Small intestine (tissue), 7 donors: ENCODE measurements around the gene SPHKAP. TPM values are rescaled to one million over a fixed set of nuclear protein-coding genes. Genes with fewer than 3 reads are reported as not detected.

Experiments used
- DNase-seq, 2 donors: peaks; one replicate each; pipeline versions ENCODE4 v3.0.0 to v3.0.0-alpha.2; 2013
- FAIRE-seq: peaks from 2 replicates; lab custom pipeline; 2012; peaks lifted over from hg19 to GRCh38; lab: Jason Lieb, UNC
- H3K27ac ChIP-seq, 3 donors: one replicate each; pipeline ENCODE4 v1.5.1; 2013; ENCODE audit warnings: low read length in 2 of 3, mild to moderate bottlenecking in 2 of 3, control low read depth in 1 of 3, inconsistent platforms in 1 of 3, low read depth in 1 of 3, moderate library complexity in 1 of 3
- H3K27me3 ChIP-seq, 3 donors: one replicate each; pipeline ENCODE4 v1.6.1; 2013; ENCODE audit warnings: low read length in 3 of 3, inconsistent platforms in 1 of 3; ENCODE audit not compliant: control insufficient read depth in 3 of 3, insufficient read depth in 3 of 3
- H3K36me3 ChIP-seq, 3 donors: one replicate each; pipeline ENCODE4 v1.6.1; 2013; ENCODE audit warnings: low read length in 3 of 3, inconsistent platforms in 1 of 3, low read depth in 1 of 3, mild to moderate bottlenecking in 1 of 3, moderate library complexity in 1 of 3; ENCODE audit not compliant: control insufficient read depth in 3 of 3, insufficient read depth in 2 of 3
- H3K4me1 ChIP-seq, 3 donors: one replicate each; pipeline ENCODE4 v1.6.1; 2013; ENCODE audit warnings: low read length in 2 of 3, inconsistent platforms in 1 of 3, low read depth in 1 of 3, mild to moderate bottlenecking in 1 of 3, moderate library complexity in 1 of 3; ENCODE audit not compliant: control insufficient read depth in 3 of 3, insufficient read depth in 2 of 3
- H3K4me3 ChIP-seq, 3 donors: one replicate each; pipeline ENCODE4 v1.5.1; 2013; ENCODE audit warnings: low read length in 3 of 3, control low read depth in 1 of 3, inconsistent platforms in 1 of 3, low read depth in 1 of 3, mild to moderate bottlenecking in 1 of 3, moderate library complexity in 1 of 3
- H3K9me3 ChIP-seq, 2 donors: one replicate each; pipeline ENCODE4 v1.6.1; 2013; ENCODE audit warnings: low read depth in 1 of 2, low read length in 1 of 2; ENCODE audit not compliant: control insufficient read depth in 2 of 2, insufficient read depth in 1 of 2
- WGBS, 3 donors: extraction: QIAGEN DNeasy Blood & Tissue Kit; methylation state at CpG; one replicate each; pipeline ENCODE4 v1.1.7; 2013; 5-methylcytosine and 5-hydroxymethylcytosine counted together
- polyA plus RNA-seq, 4 donors: library from polyadenylated mRNA; stranded (reverse) in 3 of 4; unstranded in 1 of 4; fragments of 200-250 nt in 3 of 4; fragments of 120-200 nt in 1 of 4; gene quantifications; one replicate each; pipeline versions ENCODE4 v1.2.1 to v1.2.3, GENCODE V29; 2013
- donor health status: healthy with polysubstance abuse.
- donor health status: control.
- donor health status: control.
- donor health status: Bipolar disorder and iron deficiency.
- donor health status: healthy.

SPHKAP gene
- polyA plus RNA-seq, 4 donors: 0.01 to 0.27 (median 0.10) TPM; not detected in 1

DNA sequence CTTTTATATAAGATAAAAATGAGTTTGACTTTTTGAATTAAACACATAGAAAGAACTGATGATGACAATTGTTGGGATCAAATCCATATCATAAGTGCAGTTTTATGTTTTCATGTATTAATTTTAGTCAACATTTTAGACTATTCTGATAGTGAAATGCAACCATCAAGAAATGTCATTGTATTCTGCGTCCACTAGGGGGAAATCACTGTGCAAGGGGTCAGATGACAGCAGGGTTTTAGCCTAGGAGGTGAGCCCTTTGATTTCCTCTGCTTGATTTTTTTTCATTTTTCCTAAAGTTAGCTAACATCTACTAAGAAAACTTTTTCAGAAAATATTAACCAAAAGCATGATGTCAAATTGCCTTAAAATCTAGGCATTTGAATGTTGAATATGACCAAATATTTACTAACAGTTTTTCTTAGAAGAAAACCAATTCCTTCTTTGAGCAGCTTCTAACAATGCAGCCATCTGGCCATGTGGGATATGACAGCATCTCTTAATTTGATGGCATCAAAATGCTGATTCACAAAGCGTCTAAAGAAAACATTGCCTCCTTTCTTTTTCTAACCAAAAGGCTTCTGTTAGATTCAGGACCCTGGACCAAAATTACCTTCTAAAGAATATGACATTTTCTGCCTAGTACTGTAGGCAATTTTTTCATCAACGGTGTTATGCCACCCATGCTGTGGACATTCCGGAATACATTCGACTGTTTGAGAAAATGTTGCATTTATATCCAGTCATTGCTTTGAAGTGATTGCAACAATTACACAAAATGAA lies 141.5 kb downstream of the SPHKAP start:
- no peaks in the 10 kb centered on the region for H3K9me3 ChIP-seq
- H3K4me1 ChIP-seq: no peaks in the 10 kb centered on the region
- WGBS, 3 donors: 68 to 72% (median 69%) methylated on average over 5 of the region's 5 CpGs
- H3K36me3 ChIP-seq: no peaks in the 10 kb centered on the region
- peak; percentile 14 to 38 for DNase-seq
- H3K27ac ChIP-seq: no peak overlapping the region
- no peak for FAIRE-seq
- no peaks in the 10 kb centered on the region for H3K27me3 ChIP-seq
- H3K4me3 ChIP-seq: no peak overlapping the region

DNA sequence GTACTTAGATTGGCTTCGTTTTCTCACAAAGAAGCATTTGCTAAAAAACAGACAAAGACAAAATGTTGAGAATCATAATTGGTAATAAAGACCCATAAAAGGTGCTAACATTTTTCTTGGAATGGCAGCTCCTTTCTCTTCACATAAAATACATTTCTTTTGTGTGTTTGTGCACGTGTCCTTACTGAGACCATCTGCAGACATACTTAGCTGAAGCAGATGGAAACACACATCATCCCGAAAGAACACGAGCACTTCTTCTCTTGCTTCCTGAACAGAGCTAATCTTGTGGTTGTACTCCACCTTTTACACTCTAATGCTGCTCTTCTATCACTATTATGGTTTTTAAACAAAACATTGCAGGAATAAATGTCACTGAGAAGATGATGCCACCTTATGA lies 142.5 kb downstream of the SPHKAP start:
- Histone ChIP-seq H3K27ac (no peak overlapping the region), H3K9me3 (no peaks in the 10 kb centered on the region), H3K4me3 (no peak overlapping the region), H3K27me3 (no peaks in the 10 kb centered on the region), H3K4me1 (no peaks in the 10 kb centered on the region), H3K36me3 (no peaks in the 10 kb centered on the region)
- DNase-seq: no peak
- 51 to 56% (median 56%) methylated on average over 4 of the region's 4 CpGs for WGBS, 3 donors
- no peak for FAIRE-seq

DNA sequence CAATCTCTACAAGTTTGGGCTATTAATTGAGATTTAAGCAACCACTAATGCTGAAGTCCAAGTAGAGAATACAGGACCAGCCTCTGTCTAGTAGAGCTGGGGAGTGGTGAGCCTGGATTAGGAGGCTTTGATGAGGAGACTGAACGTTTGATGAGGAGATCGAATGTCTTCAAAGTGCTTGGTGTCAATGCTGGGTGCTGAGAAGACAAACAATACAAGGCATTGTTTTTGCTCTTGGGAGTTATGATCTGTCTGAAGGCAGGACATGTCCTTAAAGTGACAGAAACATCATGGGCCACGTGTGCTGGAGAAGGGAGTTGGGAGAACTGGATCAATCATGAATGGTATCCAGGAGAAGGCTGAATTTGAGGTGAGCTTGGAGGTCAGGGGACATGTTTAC lies 143.6 kb downstream of the SPHKAP start:
- WGBS, 3 donors: 9 to 43% (median 38%) methylated on average over 3 of the region's 3 CpGs
- no peak overlapping the region for H3K27ac ChIP-seq
- no peaks in the 10 kb centered on the region for H3K36me3 ChIP-seq
- H3K9me3 ChIP-seq: no peaks in the 10 kb centered on the region
- H3K4me1 ChIP-seq: no peaks in the 10 kb centered on the region
- FAIRE-seq (no peak), DNase-seq (no peak)
- no peak overlapping the region for H3K4me3 ChIP-seq
- H3K27me3 ChIP-seq: no peaks in the 10 kb centered on the region

DNA sequence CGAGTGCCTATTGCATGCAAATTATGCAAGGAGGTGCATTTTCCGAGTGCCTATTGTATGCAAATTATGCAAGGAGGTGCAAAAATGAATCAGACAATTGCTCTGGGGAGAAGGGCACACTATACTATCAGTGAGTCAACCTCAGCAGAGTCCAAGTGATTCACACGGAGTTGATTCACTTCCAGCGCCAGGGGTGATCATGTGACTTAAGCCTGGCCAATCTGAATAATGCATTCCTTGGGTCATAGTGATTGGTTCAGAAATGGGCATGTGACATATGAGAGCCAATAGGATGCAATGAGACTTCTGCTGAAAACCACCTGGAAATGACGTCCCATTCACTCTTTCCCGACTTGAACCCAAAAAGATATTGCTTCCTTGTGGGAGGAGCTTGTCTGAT lies 157.9 kb downstream of the SPHKAP start:
- H3K9me3 ChIP-seq: no peaks in the 10 kb centered on the region
- H3K4me3 ChIP-seq: no peak overlapping the region
- no peaks in the 10 kb centered on the region for H3K4me1 ChIP-seq
- no peak for FAIRE-seq
- no peak for DNase-seq
- no peak overlapping the region for H3K27ac ChIP-seq
- H3K36me3 ChIP-seq: no peaks in the 10 kb centered on the region
- no peaks in the 10 kb centered on the region for H3K27me3 ChIP-seq
- WGBS, 3 donors: 77 to 89% (median 80%) methylated on average over 6 of the region's 6 CpGs

DNA sequence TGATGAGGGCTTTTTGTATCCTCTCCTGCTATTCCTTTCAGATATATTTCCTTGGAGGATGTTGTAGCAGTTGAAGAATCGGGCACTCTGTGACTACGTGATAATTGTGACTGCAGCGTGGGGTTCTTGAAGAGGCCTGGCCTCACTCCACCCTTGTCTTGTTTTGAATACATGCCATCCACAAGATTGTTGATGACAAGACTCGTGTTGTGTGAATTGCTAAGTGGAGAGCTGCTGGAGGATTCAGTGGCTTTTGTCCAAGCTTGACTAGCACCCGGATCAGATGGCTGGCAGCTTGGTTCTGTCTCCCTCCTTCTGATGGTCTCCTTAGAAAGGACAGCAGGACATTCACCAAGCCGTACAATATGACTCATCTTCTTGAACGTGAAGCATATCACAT lies 163.2 kb downstream of the SPHKAP start:
- H3K4me3 ChIP-seq: no peak overlapping the region
- DNase-seq: no peak
- no peaks in the 10 kb centered on the region for H3K4me1 ChIP-seq
- H3K9me3 ChIP-seq: no peaks in the 10 kb centered on the region
- no peaks in the 10 kb centered on the region for H3K27me3 ChIP-seq
- no peak for FAIRE-seq
- WGBS, 3 donors: 81 to 87% (median 82%) methylated on average over 7 of the region's 7 CpGs
- H3K27ac ChIP-seq: no peak overlapping the region
- no peaks in the 10 kb centered on the region for H3K36me3 ChIP-seq

DNA sequence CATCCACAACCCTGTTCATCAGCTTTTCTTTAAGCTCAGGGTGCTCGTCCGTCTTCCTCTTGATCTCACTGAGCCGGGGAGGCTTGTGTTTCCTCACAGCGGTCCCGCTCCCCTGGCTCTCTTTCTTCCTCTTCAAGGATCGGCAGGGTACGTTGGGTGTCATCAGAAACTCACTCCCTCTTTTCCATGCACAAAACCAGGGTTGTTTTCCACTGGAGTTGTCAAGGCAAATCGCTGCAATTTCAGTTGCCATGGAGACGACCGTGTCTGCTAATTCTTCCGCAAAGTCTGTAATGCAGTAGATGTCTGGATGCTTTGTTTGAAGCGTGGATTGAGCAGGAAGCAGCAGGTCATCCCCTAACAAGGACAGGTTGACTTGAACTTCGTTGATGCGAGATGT lies 163.7 kb downstream of the SPHKAP start:
- FAIRE-seq: no peak
- Histone ChIP-seq H3K27ac (no peak overlapping the region), H3K4me1 (no peaks in the 10 kb centered on the region), H3K36me3 (no peaks in the 10 kb centered on the region), H3K27me3 (no peaks in the 10 kb centered on the region), H3K9me3 (no peaks in the 10 kb centered on the region), H3K4me3 (no peak overlapping the region)
- no peak for DNase-seq
- 83 to 86% (median 83%) methylated on average over 14 of the region's 14 CpGs for WGBS, 3 donors

DNA sequence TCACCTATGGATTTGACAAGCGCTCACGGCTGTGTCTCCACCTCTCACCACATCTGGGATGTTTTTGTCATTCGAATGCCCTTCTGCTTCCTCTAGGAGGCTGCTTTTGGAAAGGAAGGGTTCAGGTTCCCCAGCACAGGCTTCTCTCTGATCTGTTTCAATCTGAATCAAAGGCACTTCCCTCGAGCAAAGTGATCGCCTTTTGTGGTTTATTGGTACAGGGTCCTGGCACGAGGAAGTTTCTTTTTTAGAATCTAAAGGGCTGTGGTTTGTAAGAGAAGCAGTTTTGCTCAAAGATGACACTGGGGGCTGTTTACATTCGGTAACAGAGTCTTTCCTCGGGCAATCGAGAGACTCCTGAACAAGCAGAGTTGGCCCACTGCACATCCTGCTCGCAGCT lies 165.1 kb downstream of the SPHKAP start:
- H3K36me3 ChIP-seq: no peaks in the 10 kb centered on the region
- no peak for DNase-seq
- no peak overlapping the region for H3K4me3 ChIP-seq
- no peaks in the 10 kb centered on the region for H3K27me3 ChIP-seq
- H3K27ac ChIP-seq: no peak overlapping the region
- WGBS, 3 donors: 55 to 63% (median 55%) methylated on average over 10 of the region's 10 CpGs
- no peaks in the 10 kb centered on the region for H3K4me1 ChIP-seq
- no peak for FAIRE-seq
- no peaks in the 10 kb centered on the region for H3K9me3 ChIP-seq

DNA sequence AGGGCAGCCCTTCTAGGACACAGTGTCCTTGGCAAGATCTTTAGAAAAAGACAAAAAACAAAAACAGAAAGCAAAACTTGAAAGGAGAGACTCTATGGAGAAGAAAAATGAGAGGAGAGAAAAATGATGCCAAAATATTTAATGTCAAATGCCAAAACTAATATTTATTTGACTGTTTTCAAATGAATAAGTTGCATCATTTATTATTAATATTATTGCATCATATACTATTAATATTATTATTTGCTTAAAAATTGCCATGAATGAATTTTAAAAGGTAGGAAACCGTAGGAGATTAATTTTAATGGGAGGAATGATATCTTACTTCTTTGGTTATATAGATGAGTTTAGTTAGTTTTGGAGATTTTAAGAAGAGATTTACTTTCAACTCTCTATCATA lies 165.7 kb downstream of the SPHKAP start:
- Histone ChIP-seq H3K27me3 (no peaks in the 10 kb centered on the region), H3K27ac (no peak overlapping the region), H3K4me1 (no peaks in the 10 kb centered on the region), H3K9me3 (no peaks in the 10 kb centered on the region), H3K4me3 (no peak overlapping the region), H3K36me3 (no peaks in the 10 kb centered on the region)
- DNase-seq (no peak), FAIRE-seq (no peak)
- WGBS, 3 donors: 70 to 85% (median 84%) methylated on average over 1 of the region's 1 CpG

DNA sequence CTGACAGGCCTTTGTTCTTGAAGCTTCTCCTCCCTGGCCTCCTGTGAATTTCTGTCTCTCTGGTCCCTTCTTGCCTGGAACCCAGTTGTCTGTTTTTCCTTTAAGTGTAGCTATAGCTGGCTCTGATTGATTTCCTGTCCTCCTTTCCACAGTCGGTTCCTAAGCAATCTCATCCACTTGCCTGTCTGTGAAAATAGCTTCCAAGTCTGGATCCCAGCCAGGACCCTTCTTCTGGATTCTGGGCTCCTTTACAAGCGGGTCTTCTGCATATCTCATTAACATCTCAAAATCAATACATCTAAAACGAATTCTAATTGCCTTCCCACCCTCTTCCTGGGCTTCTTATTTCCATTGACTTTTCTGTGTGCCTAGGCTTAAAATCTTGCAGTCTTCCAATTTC lies 185.1 kb downstream of the SPHKAP start:
- WGBS, 3 donors: 32 to 40% (median 38%) methylated on average over 3 of the region's 3 CpGs
- Histone ChIP-seq H3K27ac (no peak overlapping the region), H3K36me3 (no peaks in the 10 kb centered on the region), H3K4me3 (no peak overlapping the region), H3K27me3 (no peaks in the 10 kb centered on the region), H3K9me3 (no peaks in the 10 kb centered on the region), H3K4me1 (no peaks in the 10 kb centered on the region)
- no peak for DNase-seq
- no peak for FAIRE-seq
